ENCODE measurements around the gene AFF3.

Gene AFF3

DNA sequence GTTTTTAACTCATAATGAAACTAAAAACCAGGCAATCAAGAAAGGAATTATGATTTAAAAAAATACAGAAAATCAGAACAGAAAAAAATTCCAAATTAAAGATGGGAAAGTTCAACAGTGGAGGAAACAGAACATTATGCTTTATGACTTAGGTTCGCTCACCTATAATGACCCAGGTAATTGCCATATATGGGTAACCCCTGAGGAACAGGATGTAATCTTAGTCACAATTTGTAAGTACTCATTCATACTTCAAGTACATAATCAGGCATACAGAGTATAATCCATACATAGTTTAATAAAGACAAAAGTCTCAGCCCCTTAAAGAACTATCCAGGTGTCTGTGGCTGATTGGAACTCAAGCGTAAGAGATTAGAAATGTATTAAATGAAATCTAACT lies 159.6 kb downstream of the AFF3 start:
- no peak for DNase-seq (ENCODE audit: low read depth)
- TF ChIP-seq CTCF (IDR thresholded peaks at IDR 0.05; ENCODE audit: control insufficient read depth, extremely low read depth, insufficient read depth) = no peak
- no peak overlapping the region for H3K4me3 ChIP-seq (ENCODE audit: low read depth, low read length)

GRCh38 chr2:99981840-99982239 lies 160.6 kb downstream of the AFF3 start:
- no peak for TF ChIP-seq CTCF (IDR thresholded peaks at IDR 0.05; ENCODE audit: control insufficient read depth, extremely low read depth, insufficient read depth)
- DNase-seq (ENCODE audit: low read depth) = no peak
- no peak overlapping the region for H3K4me3 ChIP-seq (ENCODE audit: low read depth, low read length)

DNA sequence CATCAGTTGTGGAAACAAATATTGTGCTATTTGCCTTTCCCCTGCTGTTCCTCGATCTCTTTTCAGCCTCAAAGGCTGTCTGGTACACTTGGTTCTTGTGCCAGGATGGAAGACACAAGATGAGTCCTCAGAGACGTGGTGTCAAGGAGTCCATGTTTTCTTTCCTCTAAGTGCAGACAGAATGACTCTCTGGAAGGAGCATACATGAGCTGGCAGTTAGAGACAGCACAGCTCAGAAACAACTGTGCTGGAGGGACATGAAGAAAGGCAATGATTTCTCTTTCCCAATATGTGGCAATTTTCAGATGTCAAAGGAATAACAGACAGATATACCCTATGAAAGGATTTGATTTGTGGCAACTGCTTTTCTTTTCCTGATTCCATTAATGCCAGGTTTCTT lies 162.2 kb downstream of the AFF3 start:
- no peak for TF ChIP-seq CTCF (IDR thresholded peaks at IDR 0.05; ENCODE audit: control insufficient read depth, extremely low read depth, insufficient read depth)

DNA sequence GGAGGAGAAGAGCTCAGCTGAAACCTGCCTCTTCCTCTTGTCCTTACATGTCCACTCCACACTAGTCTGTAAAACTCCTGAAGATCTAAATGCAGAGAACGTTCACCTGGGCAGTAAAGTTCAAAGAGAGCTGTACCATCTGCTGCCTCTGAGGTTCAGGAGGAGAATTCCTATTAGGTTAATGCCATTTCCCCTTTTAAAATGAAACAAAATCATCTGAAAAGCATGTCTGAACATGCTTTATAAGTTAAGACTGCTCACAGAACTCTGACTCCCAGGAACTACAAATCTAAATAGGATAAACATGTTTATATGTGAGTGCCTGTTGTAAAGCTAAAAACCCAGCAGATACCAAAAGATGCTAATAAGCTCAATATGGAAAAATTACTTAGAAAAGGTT lies 164.4 kb downstream of the AFF3 start:
- H3K4me3 ChIP-seq (ENCODE audit: low read depth, low read length) = no peak overlapping the region
- TF ChIP-seq CTCF (IDR thresholded peaks at IDR 0.05; ENCODE audit: control insufficient read depth, extremely low read depth, insufficient read depth) = no peak
- DNase-seq (ENCODE audit: low read depth) = no peak

More for the DNA sequence above, 162.2 kb downstream of the AFF3 start:
- no peak for DNase-seq (ENCODE audit: low read depth)
- H3K4me3 ChIP-seq (ENCODE audit: low read depth, low read length) = no peak overlapping the region

- no peak overlapping the region for H3K4me3 ChIP-seq (ENCODE audit: low read depth, low read length)
- no peak for TF ChIP-seq CTCF (IDR thresholded peaks at IDR 0.05; ENCODE audit: control insufficient read depth, extremely low read depth, insufficient read depth)
- no peak for DNase-seq (ENCODE audit: low read depth)
These were observed 167.0 kb downstream of the AFF3 start for GRCh38 chr2:99975386-99975785.

GRCh38 chr2:99974682-99975375 lies 167.6 kb downstream of the AFF3 start:
- no peak overlapping the region for H3K4me3 ChIP-seq (ENCODE audit: low read depth, low read length)
- no peak for DNase-seq (ENCODE audit: low read depth)
- no peak for TF ChIP-seq CTCF (IDR thresholded peaks at IDR 0.05; ENCODE audit: control insufficient read depth, extremely low read depth, insufficient read depth)

GRCh38 chr2:99974275-99974674 lies 168.1 kb downstream of the AFF3 start:
- no peak for DNase-seq (ENCODE audit: low read depth)
- TF ChIP-seq CTCF (IDR thresholded peaks at IDR 0.05; ENCODE audit: control insufficient read depth, extremely low read depth, insufficient read depth) = no peak

More at GRCh38 chr2:99974275-99974674, 168.1 kb downstream of the AFF3 start:
- no peak overlapping the region for H3K4me3 ChIP-seq (ENCODE audit: low read depth, low read length)

Measured in LNCaP clone FGC (cell line).